GM12892 (cell line): ENCODE data around the gene ATP7B.

Experiments used
- POLR2A ChIP-seq: IDR thresholded peaks from 2 replicates; pipeline ENCODE4 v1.6.1; 2011; ENCODE audit warnings: low read depth, low read length, control low read depth
- TAF1 ChIP-seq: IDR thresholded peaks from 2 replicates; pipeline ENCODE4 v1.6.1; 2011; ENCODE audit warnings: low read depth, mild to moderate bottlenecking, control low read depth, low read length, borderline replicate concordance

DNA sequence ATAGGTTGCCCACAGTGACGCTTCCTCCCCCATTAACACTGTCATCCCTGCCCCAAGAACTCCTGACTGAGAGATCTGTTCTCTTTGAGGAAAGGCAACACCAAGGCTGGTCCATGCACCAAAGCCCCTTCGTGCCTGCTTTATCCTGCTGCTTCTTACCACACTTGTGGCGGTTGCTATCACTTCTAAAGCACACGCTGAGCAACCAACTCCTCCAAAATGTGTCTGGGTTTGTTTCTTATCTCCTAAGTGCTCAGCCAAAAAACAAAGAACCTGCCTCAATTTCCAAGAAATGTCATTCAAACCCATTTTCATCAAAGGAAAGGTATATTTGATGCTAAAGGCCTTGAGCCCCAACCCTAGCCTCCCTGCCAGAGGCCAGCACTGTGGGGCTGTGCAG is 14.6 kb downstream of the ATP7B start:
- TF ChIP-seq TAF1: no peak
- no peak for TF ChIP-seq POLR2A
